CD14-positive monocyte (primary cell): ENCODE results near the gene LLGL2. TPM values are rescaled to one million over a fixed set of nuclear protein-coding genes. Genes with fewer than 3 reads are reported as not detected.

Source experiments
- DNase-seq, 3 donors: peaks; one replicate each; pipeline ENCODE4 v3.0.0-alpha.2; 2011 to 2022
- H2AFZ ChIP-seq: 2 replicates; pipeline ENCODE4 v1.6.0; 2012; ENCODE audit warnings: mild to moderate bottlenecking, low read depth, low read length, inconsistent platforms; ENCODE audit not compliant: insufficient read depth, poor library complexity, severe bottlenecking
- H3K27ac ChIP-seq, 2 donors: 1 replicate in 1 of 2; 2 replicates in 1 of 2; pipeline ENCODE4 v1.5.1; 2012 to 2013; ENCODE audit warnings: low read length in 2 of 2, control low read depth in 1 of 2, inconsistent platforms in 1 of 2, low read depth in 1 of 2, mild to moderate bottlenecking in 1 of 2
- H3K27me3 ChIP-seq, 2 donors: one replicate each; pipeline versions ENCODE4 v1.6.0 to v1.6.1; 2011 to 2013; ENCODE audit warnings: low read length in 2 of 2; ENCODE audit not compliant: control insufficient read depth in 2 of 2, insufficient read depth in 2 of 2
- H3K36me3 ChIP-seq, 2 donors: replicated peaks in 1 of 2; 1 replicate in 1 of 2; 2 replicates in 1 of 2; pipeline versions ENCODE4 v1.5.1 to v1.6.1; 2012 to 2013; ENCODE audit warnings: low read length in 2 of 2, control low read depth in 1 of 2, inconsistent platforms in 1 of 2, mild to moderate bottlenecking in 1 of 2; ENCODE audit not compliant: insufficient read depth in 2 of 2, control insufficient read depth in 1 of 2
- H3K4me1 ChIP-seq, 2 donors: 1 replicate in 1 of 2; 2 replicates in 1 of 2; pipeline versions ENCODE4 v1.5.1 to v1.6.1; 2012 to 2013; ENCODE audit warnings: low read length in 2 of 2, control low read depth in 1 of 2, inconsistent platforms in 1 of 2, mild to moderate bottlenecking in 1 of 2, moderate library complexity in 1 of 2; ENCODE audit not compliant: insufficient read depth in 2 of 2, control insufficient read depth in 1 of 2
- H3K4me2 ChIP-seq: replicated peaks from 2 replicates; pipeline ENCODE3; 2012; ENCODE audit warnings: low read length, moderate library complexity, mild to moderate bottlenecking; ENCODE audit not compliant: poor library complexity, severe bottlenecking; ENCODE audit errors: extremely low read depth
- H3K4me3 ChIP-seq, 3 experiments: fragments of 200-600 bp in 1 of 3; sonication (generic) in 1 of 3; replicated peaks in 1 of 3; 1 replicate in 2 of 3; 2 replicates in 1 of 3; pipeline ENCODE4 v1.5.1; 2011 to 2013; ENCODE audit warnings: low read length in 3 of 3, mild to moderate bottlenecking in 3 of 3, control low read depth in 2 of 3, low read depth in 2 of 3, inconsistent platforms in 1 of 3, moderate library complexity in 1 of 3
- H3K79me2 ChIP-seq: 2 replicates; pipeline ENCODE4 v1.6.0; 2012; ENCODE audit warnings: mild to moderate bottlenecking, control low read depth, inconsistent platforms, low read length, moderate library complexity; ENCODE audit not compliant: insufficient read depth
- H3K9ac ChIP-seq: 2 replicates; pipeline ENCODE4 v1.6.0; 2017; ENCODE audit warnings: low read length, mild to moderate bottlenecking; ENCODE audit not compliant: insufficient read depth, poor library complexity, severe bottlenecking
- H3K9me3 ChIP-seq, 2 donors: replicated peaks in 1 of 2; 1 replicate in 1 of 2; 2 replicates in 1 of 2; pipeline versions ENCODE4 v1.5.1 to v1.6.1; 2012 to 2013; ENCODE audit warnings: low read length in 2 of 2, control low read depth in 1 of 2; ENCODE audit not compliant: control insufficient read depth in 1 of 2, insufficient read depth in 1 of 2
- H4K20me1 ChIP-seq: 2 replicates; pipeline ENCODE4 v1.6.0; 2012; ENCODE audit warnings: mild to moderate bottlenecking, low read length, control low read depth, moderate library complexity; ENCODE audit not compliant: insufficient read depth
- H3K27ac Mint-ChIP-seq, 7 donors: one replicate each; pipeline ENCODE4 v1.8.0; 2020; ENCODE audit warnings: mild to moderate bottlenecking in 7 of 7, mixed read lengths in 7 of 7, moderate library complexity in 6 of 7, inconsistent platforms in 2 of 7
- H3K27me3 Mint-ChIP-seq, 3 donors: one replicate each; pipeline ENCODE4 v1.8.0; 2021 to 2022; ENCODE audit warnings: low read depth in 3 of 3, mild to moderate bottlenecking in 3 of 3, mixed read lengths in 3 of 3, moderate library complexity in 3 of 3, inconsistent platforms in 1 of 3
- H3K36me3 Mint-ChIP-seq, 2 donors: one replicate each; pipeline ENCODE4 v1.8.0; 2020; ENCODE audit warnings: mixed read lengths in 2 of 2, inconsistent platforms in 1 of 2, mild to moderate bottlenecking in 1 of 2
- H3K4me1 Mint-ChIP-seq: one replicate; pipeline ENCODE4 v1.8.0; 2020; ENCODE audit warnings: mild to moderate bottlenecking, mixed read lengths
- H3K4me3 Mint-ChIP-seq, 2 donors: one replicate each; pipeline ENCODE4 v1.8.0; 2020; ENCODE audit warnings: mild to moderate bottlenecking in 2 of 2, mixed read lengths in 2 of 2, moderate library complexity in 1 of 2
- H3K9me3 Mint-ChIP-seq, 7 donors: one replicate each; pipeline ENCODE4 v1.8.0; 2020 to 2022; ENCODE audit warnings: mixed read lengths in 7 of 7, mild to moderate bottlenecking in 6 of 7, moderate library complexity in 6 of 7, inconsistent platforms in 2 of 7
- WGBS: methylation state at CpG from one replicate; pipeline ENCODE4 v1.1.5; 2013; ENCODE audit warnings: missing lambda C conversion rate; ENCODE audit not compliant: insufficient coverage; 5-methylcytosine and 5-hydroxymethylcytosine counted together
- intact Hi-C, 2 donors: fragments of 100-400 bp; cut with micrococcal nuclease; formaldehyde crosslinking; loops; one replicate each; pipeline versions ENCODE4 v1.15.0 to v1.15.1; 2023
- polyA plus RNA-seq, 3 donors: library from polyadenylated mRNA; depleted of rRNA in 1 of 3; unstranded in 2 of 3; stranded (reverse) in 1 of 3; fragments of 300-500 nt in 2 of 3; fragments of >200 nt in 1 of 3; fragmentation: Illumina TruSeq in 2 of 3; gene quantifications; 1 replicate in 2 of 3; 2 replicates in 1 of 3; pipeline ENCODE4 v1.2.3, GENCODE V29; 2012 to 2021
- TF ChIP-seq, protein P1 (sequence below): fragments of 200-600 bp; IDR thresholded peaks from one replicate; pipeline ENCODE4 v1.8.0; 2022; ENCODE audit warnings: antibody characterized with exemption, mild to moderate bottlenecking

Gene LLGL2
- polyA plus RNA-seq, 3 donors = 4.8 to 7.5 (median 5.5) TPM

DNA sequence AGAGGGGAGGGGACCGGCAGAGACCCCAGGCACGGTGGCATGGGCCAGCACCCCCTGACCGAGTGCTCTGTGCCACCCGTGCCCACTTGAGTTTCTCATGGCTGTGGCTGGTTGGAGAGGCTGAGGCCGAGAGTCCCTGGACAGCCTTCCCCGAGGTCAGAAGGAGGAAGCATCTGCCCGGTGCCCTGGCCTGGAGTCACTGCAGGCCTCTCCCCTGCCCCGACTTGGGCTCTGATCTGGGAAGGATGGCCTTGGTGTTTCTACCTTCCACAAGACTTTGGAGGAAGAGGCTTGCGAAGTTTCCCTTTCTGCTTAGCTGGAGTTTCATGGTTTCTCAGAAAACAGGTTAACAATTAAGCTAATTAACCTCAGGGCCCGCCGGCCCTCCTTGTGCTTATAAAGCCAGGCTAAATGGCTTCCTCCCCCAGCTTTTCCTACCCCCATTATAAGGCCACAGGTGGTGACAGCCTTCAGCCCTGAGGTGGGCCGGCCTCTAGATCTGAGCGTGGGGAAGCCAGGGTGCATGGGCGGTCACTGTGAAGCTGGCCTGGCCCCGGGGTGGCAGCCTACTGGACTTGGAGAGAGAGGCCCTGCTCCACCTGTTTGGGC, 17.3 kb downstream of the LLGL2 start:
- Histone ChIP-seq H4K20me1 (no peaks in the 10 kb centered on the region), H3K9me3 (no peaks in the 10 kb centered on the region), H3K4me2 (no peak overlapping the region), H3K36me3 (no peaks in the 10 kb centered on the region), H3K9ac (no peak overlapping the region), H3K79me2 (no peaks in the 10 kb centered on the region), H3K27ac (no peak overlapping the region), H3K4me1 (peaks cover 0 to 5% of the 10 kb centered on the region in 2 donors), H2AFZ (no peak overlapping the region), H3K4me3 (no peak overlapping the region), H3K27me3 (no peaks in the 10 kb centered on the region)
- no peak for DNase-seq
- WGBS = 99% methylated on average over 14 of the region's 15 CpGs
- Mint-ChIP-seq H3K9me3 (peaks cover 0 to 2% (median 0%) of the 10 kb centered on the region in 7 donors), H3K27me3 (peaks cover 0 to 7% (median 5%) of the 10 kb centered on the region in 3 donors), H3K27ac (no peak overlapping the region), H3K4me3 (no peak overlapping the region), H3K36me3 (no peaks in the 10 kb centered on the region), H3K4me1 (peaks cover 6% of the 10 kb centered on the region)
- intact Hi-C loops = no loop called here
- TF ChIP-seq, protein P1, sequence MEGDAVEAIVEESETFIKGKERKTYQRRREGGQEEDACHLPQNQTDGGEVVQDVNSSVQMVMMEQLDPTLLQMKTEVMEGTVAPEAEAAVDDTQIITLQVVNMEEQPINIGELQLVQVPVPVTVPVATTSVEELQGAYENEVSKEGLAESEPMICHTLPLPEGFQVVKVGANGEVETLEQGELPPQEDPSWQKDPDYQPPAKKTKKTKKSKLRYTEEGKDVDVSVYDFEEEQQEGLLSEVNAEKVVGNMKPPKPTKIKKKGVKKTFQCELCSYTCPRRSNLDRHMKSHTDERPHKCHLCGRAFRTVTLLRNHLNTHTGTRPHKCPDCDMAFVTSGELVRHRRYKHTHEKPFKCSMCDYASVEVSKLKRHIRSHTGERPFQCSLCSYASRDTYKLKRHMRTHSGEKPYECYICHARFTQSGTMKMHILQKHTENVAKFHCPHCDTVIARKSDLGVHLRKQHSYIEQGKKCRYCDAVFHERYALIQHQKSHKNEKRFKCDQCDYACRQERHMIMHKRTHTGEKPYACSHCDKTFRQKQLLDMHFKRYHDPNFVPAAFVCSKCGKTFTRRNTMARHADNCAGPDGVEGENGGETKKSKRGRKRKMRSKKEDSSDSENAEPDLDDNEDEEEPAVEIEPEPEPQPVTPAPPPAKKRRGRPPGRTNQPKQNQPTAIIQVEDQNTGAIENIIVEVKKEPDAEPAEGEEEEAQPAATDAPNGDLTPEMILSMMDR = no peak

DNA sequence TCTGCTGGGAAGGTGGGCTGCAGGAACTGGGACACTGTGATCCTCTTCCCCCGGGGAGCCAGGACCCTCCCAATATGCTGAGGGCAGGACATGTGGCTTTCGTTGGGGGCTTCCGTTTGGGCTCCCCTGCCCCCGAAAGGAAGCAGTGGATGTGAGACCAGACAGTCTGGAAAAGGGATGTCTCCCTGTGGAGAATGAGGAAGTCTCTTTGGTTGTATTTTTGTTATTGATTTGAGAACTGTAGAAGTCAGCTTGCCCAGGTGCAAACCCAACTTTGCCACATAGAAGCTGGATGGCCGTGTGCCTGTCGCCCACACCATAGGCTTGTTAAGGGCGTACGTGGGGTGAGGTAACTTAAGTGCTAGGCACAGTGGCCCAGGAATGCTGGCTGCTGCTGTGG, 18.8 kb downstream of the LLGL2 start:
- H3K4me1 ChIP-seq = peaks cover 0 to 5% of the 10 kb centered on the region in 2 donors
- H3K4me2 ChIP-seq = no peak overlapping the region
- no peaks in the 10 kb centered on the region for H3K36me3 ChIP-seq
- Mint-ChIP-seq H3K4me3 (no peak overlapping the region), H3K9me3 (peaks cover 0 to 2% (median 0%) of the 10 kb centered on the region in 7 donors), H3K27me3 (peaks cover 0 to 7% (median 1%) of the 10 kb centered on the region in 3 donors), H3K36me3 (no peaks in the 10 kb centered on the region), H3K27ac (no peak overlapping the region), H3K4me1 (peaks cover 6% of the 10 kb centered on the region)
- no peaks in the 10 kb centered on the region for H3K27me3 ChIP-seq
- H3K9ac ChIP-seq = no peak overlapping the region
- intact Hi-C loops = no loop called here
- WGBS = 83% methylated on average over 4 of the region's 8 CpGs
- no peaks in the 10 kb centered on the region for H3K79me2 ChIP-seq
- TF ChIP-seq, protein P1 = no peak
- no peak overlapping the region for H3K27ac ChIP-seq
- H2AFZ ChIP-seq = no peak overlapping the region
- no peak for DNase-seq
- H3K9me3 ChIP-seq = no peaks in the 10 kb centered on the region
- no peaks in the 10 kb centered on the region for H4K20me1 ChIP-seq
- no peak overlapping the region for H3K4me3 ChIP-seq
